Measurements from ENCODE around the gene MAP7D2. TPM values are rescaled to one million over a fixed set of nuclear protein-coding genes. Genes with fewer than 3 reads are reported as not detected.

MAP7D2 gene
- total RNA-seq, 4 donors from 2014 or later: 2.1 to 4.4 (median 2.2) TPM; not detected in 1

DNA sequence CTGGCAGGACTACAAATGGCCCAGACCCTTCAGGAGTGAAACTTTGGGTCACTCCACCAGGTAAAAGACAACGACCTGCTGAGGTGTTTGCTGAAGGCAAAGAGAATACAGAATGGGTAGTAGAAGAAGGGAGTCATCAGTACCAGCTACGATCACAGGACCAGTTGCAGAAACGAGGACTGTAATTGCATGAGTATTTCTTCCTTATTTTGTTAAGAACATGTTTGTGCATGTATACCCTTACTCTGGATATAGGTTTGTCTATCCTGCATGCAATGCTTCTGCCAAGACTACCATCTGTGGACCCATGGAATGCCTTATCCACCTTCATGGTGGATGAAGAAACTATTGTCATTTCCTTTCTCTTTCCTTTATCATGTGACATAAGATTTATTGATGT is 77.7 kb downstream of the MAP7D2 start:
- H3K9me3 ChIP-seq: no peaks in the 10 kb centered on the region
- H3K4me1 ChIP-seq: no peaks in the 10 kb centered on the region
- H3K27me3 ChIP-seq: no peaks in the 10 kb centered on the region
- TF ChIP-seq, protein P1, sequence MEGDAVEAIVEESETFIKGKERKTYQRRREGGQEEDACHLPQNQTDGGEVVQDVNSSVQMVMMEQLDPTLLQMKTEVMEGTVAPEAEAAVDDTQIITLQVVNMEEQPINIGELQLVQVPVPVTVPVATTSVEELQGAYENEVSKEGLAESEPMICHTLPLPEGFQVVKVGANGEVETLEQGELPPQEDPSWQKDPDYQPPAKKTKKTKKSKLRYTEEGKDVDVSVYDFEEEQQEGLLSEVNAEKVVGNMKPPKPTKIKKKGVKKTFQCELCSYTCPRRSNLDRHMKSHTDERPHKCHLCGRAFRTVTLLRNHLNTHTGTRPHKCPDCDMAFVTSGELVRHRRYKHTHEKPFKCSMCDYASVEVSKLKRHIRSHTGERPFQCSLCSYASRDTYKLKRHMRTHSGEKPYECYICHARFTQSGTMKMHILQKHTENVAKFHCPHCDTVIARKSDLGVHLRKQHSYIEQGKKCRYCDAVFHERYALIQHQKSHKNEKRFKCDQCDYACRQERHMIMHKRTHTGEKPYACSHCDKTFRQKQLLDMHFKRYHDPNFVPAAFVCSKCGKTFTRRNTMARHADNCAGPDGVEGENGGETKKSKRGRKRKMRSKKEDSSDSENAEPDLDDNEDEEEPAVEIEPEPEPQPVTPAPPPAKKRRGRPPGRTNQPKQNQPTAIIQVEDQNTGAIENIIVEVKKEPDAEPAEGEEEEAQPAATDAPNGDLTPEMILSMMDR (IDR thresholded peaks at IDR 0.05): no peak
- TF ChIP-seq POLR2AphosphoS5 (IDR thresholded peaks at IDR 0.05) (no peak), POLR2A (IDR thresholded peaks at IDR 0.05) (no peak), EP300 (IDR thresholded peaks at IDR 0.05; ENCODE audit: low read depth) (no peak)
- no peak overlapping the region for H3K27ac ChIP-seq
- in situ Hi-C loops (cut with MboI; ENCODE audit: low pct_ligation_motif_present in 1 of 4, low pct_unique_long_range_greater_than_20kb in 1 of 4, low sequenced_read_pairs in 3 of 4): no loop called here
- 71 to 80% methylated on average over 3 of the region's 3 CpGs for WGBS, 2 donors (ENCODE audit: low coverage in 1 of 2)
- H3K4me3 ChIP-seq: no peak overlapping the region
- intact Hi-C loops (cut with DNase I; ENCODE audit: low total_unique reads): no loop called here
- no peaks in the 10 kb centered on the region for H3K36me3 ChIP-seq
- DNase-seq: no peak

DNA sequence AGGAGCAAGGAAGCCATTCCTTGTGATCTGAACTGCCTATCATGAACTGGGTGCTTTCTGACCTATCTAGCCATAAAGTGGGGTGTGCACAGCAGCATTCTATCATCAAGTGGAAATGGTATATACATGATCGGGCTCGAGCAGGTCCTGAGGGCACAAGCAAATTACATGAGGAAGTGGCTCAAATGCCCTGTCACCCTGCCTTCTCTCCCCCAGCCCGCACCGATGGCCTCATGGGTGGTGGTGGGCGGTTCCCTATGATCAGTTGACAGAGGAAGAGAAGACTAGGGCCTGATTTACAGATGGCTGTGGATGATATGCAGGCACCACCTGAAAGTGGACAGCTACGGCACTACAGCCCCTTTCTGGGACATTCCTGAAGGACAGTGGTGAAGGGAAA is 79.5 kb downstream of the MAP7D2 start:
- 82% methylated on average over 6 of the region's 6 CpGs; no CpG with 5 or more reads in 1 of the 2 donors for WGBS, 2 donors (ENCODE audit: low coverage in 1 of 2)
- Histone ChIP-seq H3K4me1 (no peaks in the 10 kb centered on the region), H3K4me3 (no peak overlapping the region), H3K27me3 (no peaks in the 10 kb centered on the region), H3K9me3 (no peaks in the 10 kb centered on the region), H3K36me3 (no peaks in the 10 kb centered on the region), H3K27ac (no peak overlapping the region)
- TF ChIP-seq EP300 (IDR thresholded peaks at IDR 0.05; ENCODE audit: low read depth) (no peak), POLR2AphosphoS5 (IDR thresholded peaks at IDR 0.05) (no peak)
- intact Hi-C loops (cut with DNase I; ENCODE audit: low total_unique reads): no loop called here
- no peak for DNase-seq
- in situ Hi-C loops (cut with MboI; ENCODE audit: low pct_ligation_motif_present in 1 of 4, low pct_unique_long_range_greater_than_20kb in 1 of 4, low sequenced_read_pairs in 3 of 4): no loop called here

DNA sequence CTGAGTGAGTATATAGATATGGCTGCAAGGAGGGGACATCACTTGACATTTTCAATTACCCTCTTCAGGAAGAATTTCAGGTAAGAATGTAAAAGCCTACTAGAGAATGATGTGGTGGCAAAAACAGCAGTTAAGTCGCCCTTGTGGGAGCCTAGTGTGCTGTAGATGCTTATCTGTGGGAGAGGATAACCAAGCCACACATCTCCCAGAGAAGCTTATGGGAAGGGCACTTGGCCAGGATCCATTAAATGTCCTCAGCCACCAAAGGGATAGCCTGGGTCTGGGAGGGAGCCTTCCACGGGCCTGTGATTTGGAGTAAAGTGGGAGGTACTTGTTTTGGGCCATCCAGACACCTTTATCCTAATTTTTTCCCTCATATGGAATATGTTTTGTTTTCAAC is 84.5 kb downstream of the MAP7D2 start:
- no peak overlapping the region for H3K4me3 ChIP-seq
- intact Hi-C loops (cut with DNase I; ENCODE audit: low total_unique reads) (no loop called here), in situ Hi-C loops (cut with MboI; ENCODE audit: low pct_ligation_motif_present in 1 of 4, low pct_unique_long_range_greater_than_20kb in 1 of 4, low sequenced_read_pairs in 3 of 4) (no loop called here)
- H3K27me3 ChIP-seq: no peaks in the 10 kb centered on the region
- no peak overlapping the region for H3K27ac ChIP-seq
- peaks cover 0 to 7% (median 1%) of the 10 kb centered on the region in 4 donors for H3K4me1 ChIP-seq
- DNase-seq: no peak
- TF ChIP-seq, protein P1 (IDR thresholded peaks at IDR 0.05): no peak
- TF ChIP-seq POLR2AphosphoS5 (IDR thresholded peaks at IDR 0.05) (no peak), POLR2A (IDR thresholded peaks at IDR 0.05) (no peak), EP300 (IDR thresholded peaks at IDR 0.05; ENCODE audit: low read depth) (no peak)
- H3K9me3 ChIP-seq: no peaks in the 10 kb centered on the region
- H3K36me3 ChIP-seq: no peaks in the 10 kb centered on the region
- 54% methylated on average over 2 of the region's 2 CpGs; no CpG with 5 or more reads in 1 of the 2 donors for WGBS, 2 donors (ENCODE audit: low coverage in 1 of 2)

DNA sequence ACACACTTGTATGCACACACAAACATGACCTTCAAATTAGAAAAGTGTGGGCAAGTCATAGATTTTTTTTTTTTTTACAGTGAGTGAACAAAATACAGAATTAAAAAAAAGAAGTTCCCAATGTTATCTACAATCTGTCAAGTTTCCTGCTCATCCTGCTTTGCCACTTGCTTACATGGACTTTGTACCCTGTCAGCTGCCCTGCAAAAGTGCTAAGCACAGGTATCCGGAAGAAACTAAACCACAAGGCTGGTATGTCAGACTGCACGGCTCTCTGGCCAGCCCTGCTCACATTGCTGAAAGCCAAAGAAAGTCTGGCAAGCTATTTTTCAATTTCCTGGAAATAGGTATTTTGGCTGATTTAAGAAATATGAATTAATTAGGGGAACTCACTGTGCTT is 87.0 kb downstream of the MAP7D2 start:
- no peaks in the 10 kb centered on the region for H3K27me3 ChIP-seq
- peak; percentile 77 for DNase-seq
- H3K36me3 ChIP-seq: no peaks in the 10 kb centered on the region
- intact Hi-C loops (cut with DNase I; ENCODE audit: low total_unique reads) (no loop called here), in situ Hi-C loops (cut with MboI; ENCODE audit: low pct_ligation_motif_present in 1 of 4, low pct_unique_long_range_greater_than_20kb in 1 of 4, low sequenced_read_pairs in 3 of 4) (no loop called here)
- TF ChIP-seq POLR2A (IDR thresholded peaks at IDR 0.05) (peak; percentile 21), EP300 (IDR thresholded peaks at IDR 0.05; ENCODE audit: low read depth) (no peak), POLR2AphosphoS5 (IDR thresholded peaks at IDR 0.05) (peak in 2 of 3 donors; percentile 50 to 75)
- TF ChIP-seq, protein P1 (IDR thresholded peaks at IDR 0.05): no peak
- peak overlapping the region; percentile 60 to 66 (median 64) for H3K27ac ChIP-seq
- peaks cover 0 to 7% (median 1%) of the 10 kb centered on the region in 4 donors for H3K4me1 ChIP-seq
- 0 to 35% methylated on average over 1 to 2 of the region's 2 CpGs for WGBS, 2 donors (ENCODE audit: low coverage in 1 of 2)
- H3K4me3 ChIP-seq: no peak overlapping the region
- no peaks in the 10 kb centered on the region for H3K9me3 ChIP-seq

DNA sequence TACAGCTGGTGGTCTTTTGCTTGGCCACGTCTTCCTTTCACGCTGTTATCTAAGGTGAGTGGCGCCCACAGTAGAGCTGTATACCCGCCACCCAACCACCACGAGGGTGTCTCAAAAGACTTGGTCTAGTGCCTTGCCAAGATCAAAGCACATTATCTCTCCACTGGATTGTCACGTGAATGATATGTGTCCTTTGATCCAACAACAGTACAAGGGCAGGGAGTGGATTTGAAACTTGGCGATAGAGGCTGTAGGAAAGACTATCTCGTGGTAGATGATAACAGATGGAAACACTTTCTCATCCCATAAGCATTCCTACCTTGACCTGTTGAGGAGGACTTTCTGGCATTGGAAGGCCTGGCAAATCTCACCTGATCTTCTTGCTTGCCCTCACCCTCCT is 88.1 kb downstream of the MAP7D2 start:
- peaks cover 0 to 7% (median 1%) of the 10 kb centered on the region in 4 donors for H3K4me1 ChIP-seq
- intact Hi-C loops (cut with DNase I; ENCODE audit: low total_unique reads) (no loop called here), in situ Hi-C loops (cut with MboI; ENCODE audit: low pct_ligation_motif_present in 1 of 4, low pct_unique_long_range_greater_than_20kb in 1 of 4, low sequenced_read_pairs in 3 of 4) (no loop called here)
- DNase-seq: no peak
- TF ChIP-seq EP300 (IDR thresholded peaks at IDR 0.05; ENCODE audit: low read depth) (no peak), POLR2A (IDR thresholded peaks at IDR 0.05) (no peak), POLR2AphosphoS5 (IDR thresholded peaks at IDR 0.05) (no peak)
- TF ChIP-seq, protein P1 (IDR thresholded peaks at IDR 0.05): no peak
- no peaks in the 10 kb centered on the region for H3K27me3 ChIP-seq
- H3K9me3 ChIP-seq: no peaks in the 10 kb centered on the region
- no peak overlapping the region for H3K27ac ChIP-seq
- no peak overlapping the region for H3K4me3 ChIP-seq
- 70% methylated on average over 8 of the region's 8 CpGs; no CpG with 5 or more reads in 1 of the 2 donors for WGBS, 2 donors (ENCODE audit: low coverage in 1 of 2)
- no peaks in the 10 kb centered on the region for H3K36me3 ChIP-seq

Measured in transverse colon (tissue), 4 donors.